ENCODE results near the gene EML4. TPM values are rescaled to one million over a fixed set of nuclear protein-coding genes. Genes with fewer than 3 reads are reported as not detected.

The EML4 gene
- total RNA-seq, 1 experiment from 2014 or later: 107 TPM

DNA sequence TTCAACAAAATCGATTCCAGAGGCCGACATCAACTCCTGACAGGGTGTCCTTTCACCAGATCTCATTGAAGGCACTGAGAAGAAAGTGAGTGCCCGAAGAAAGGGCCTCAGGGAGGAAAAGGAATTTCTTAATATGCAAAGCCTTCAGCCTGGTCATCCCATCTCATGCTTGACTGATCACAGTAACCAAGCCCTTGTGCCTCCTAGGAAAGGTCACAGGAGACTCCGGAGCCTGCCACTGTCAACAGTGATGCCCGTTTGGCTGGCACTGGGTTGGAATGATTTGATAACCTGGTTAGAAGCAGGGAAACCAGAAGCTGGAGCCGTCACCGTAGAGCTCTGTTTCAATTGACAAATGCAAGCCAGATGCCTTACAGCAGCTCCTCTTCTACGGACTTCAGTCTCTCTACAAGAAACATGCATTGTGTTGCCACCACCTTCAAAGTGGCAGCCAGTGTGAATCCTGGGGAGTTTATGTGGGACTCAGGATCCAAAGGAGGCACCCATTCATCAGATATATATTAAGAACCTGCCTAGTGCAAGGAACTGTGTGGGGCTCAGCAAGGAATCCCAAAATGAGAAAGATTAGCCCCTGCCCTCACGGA is 167.3 kb downstream of the EML4 start:
- H3K4me1 ChIP-seq (ENCODE audit: control insufficient read depth, insufficient read depth, low read length): no peaks in the 10 kb centered on the region
- H3K27me3 ChIP-seq (ENCODE audit: control insufficient read depth, insufficient read depth, low read length): no peaks in the 10 kb centered on the region
- no peaks in the 10 kb centered on the region for H3K9me3 ChIP-seq (ENCODE audit: control insufficient read depth, insufficient read depth, low read depth, low read length)
- H3K27ac ChIP-seq (ENCODE audit: low read length): no peak overlapping the region
- H3K4me3 ChIP-seq (ENCODE audit: low read depth in 2 of 2, low read length in 2 of 2): no peak overlapping the region
- TF ChIP-seq, protein P1, sequence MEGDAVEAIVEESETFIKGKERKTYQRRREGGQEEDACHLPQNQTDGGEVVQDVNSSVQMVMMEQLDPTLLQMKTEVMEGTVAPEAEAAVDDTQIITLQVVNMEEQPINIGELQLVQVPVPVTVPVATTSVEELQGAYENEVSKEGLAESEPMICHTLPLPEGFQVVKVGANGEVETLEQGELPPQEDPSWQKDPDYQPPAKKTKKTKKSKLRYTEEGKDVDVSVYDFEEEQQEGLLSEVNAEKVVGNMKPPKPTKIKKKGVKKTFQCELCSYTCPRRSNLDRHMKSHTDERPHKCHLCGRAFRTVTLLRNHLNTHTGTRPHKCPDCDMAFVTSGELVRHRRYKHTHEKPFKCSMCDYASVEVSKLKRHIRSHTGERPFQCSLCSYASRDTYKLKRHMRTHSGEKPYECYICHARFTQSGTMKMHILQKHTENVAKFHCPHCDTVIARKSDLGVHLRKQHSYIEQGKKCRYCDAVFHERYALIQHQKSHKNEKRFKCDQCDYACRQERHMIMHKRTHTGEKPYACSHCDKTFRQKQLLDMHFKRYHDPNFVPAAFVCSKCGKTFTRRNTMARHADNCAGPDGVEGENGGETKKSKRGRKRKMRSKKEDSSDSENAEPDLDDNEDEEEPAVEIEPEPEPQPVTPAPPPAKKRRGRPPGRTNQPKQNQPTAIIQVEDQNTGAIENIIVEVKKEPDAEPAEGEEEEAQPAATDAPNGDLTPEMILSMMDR (IDR thresholded peaks at IDR 0.05): no peak
- TF ChIP-seq TCF7L2 (IDR thresholded peaks at IDR 0.05; ENCODE audit: low read depth, low read length) (no peak), POLR2AphosphoS5 (IDR thresholded peaks at IDR 0.05; ENCODE audit: low read depth, low read length) (no peak), SIN3A (IDR thresholded peaks at IDR 0.05; ENCODE audit: borderline replicate concordance, insufficient read depth, low read depth, low read length) (no peak)
- TF ChIP-seq, protein P2, sequence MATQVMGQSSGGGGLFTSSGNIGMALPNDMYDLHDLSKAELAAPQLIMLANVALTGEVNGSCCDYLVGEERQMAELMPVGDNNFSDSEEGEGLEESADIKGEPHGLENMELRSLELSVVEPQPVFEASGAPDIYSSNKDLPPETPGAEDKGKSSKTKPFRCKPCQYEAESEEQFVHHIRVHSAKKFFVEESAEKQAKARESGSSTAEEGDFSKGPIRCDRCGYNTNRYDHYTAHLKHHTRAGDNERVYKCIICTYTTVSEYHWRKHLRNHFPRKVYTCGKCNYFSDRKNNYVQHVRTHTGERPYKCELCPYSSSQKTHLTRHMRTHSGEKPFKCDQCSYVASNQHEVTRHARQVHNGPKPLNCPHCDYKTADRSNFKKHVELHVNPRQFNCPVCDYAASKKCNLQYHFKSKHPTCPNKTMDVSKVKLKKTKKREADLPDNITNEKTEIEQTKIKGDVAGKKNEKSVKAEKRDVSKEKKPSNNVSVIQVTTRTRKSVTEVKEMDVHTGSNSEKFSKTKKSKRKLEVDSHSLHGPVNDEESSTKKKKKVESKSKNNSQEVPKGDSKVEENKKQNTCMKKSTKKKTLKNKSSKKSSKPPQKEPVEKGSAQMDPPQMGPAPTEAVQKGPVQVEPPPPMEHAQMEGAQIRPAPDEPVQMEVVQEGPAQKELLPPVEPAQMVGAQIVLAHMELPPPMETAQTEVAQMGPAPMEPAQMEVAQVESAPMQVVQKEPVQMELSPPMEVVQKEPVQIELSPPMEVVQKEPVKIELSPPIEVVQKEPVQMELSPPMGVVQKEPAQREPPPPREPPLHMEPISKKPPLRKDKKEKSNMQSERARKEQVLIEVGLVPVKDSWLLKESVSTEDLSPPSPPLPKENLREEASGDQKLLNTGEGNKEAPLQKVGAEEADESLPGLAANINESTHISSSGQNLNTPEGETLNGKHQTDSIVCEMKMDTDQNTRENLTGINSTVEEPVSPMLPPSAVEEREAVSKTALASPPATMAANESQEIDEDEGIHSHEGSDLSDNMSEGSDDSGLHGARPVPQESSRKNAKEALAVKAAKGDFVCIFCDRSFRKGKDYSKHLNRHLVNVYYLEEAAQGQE (IDR thresholded peaks at IDR 0.05; ENCODE audit: insufficient read depth in 1 of 2, low read depth in 2 of 2, low read length in 1 of 2): no peak
- CTCF ChIA-PET: no interaction called here
- peaks cover 15% of the 10 kb centered on the region for H3K36me3 ChIP-seq (ENCODE audit: control insufficient read depth, insufficient read depth, low read length)
- no peak for ATAC-seq
- DNase-seq (ENCODE audit: low read depth, low spot score): no peak
- in situ Hi-C loops (cut with HindIII; ENCODE audit: low pct_unique_long_range_greater_than_20kb, low sequenced_read_pairs) (no loop called here), intact Hi-C loops (cut with micrococcal nuclease; ENCODE audit: unreplicated experiment) (no loop called here)
- POLR2A ChIA-PET: no interaction called here
- no TSS peak for BruUV-seq (replicated peaks)

DNA sequence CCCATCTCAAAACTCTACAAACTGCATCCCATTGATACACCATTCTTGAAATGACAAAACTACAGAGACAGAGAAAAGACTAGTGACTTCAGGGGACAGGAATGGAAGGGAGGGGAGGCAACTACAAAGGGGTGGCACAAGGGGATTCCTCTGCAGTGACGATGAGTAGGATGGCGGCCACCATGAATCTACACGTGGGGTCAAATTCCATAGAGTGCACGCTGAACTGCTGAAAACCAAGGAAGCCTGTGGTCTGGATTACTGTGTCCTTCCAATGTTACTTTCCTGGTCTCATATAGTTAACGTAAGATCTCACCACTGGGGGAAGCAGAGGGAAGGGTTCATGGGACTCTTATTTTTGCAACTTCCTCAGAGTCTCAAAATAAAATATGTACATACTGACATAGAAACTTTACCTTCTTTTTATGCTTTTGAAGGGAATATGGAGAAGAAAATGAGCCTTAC is 168.2 kb downstream of the EML4 start:
- ATAC-seq (no peak), DNase-seq (ENCODE audit: low read depth, low spot score) (no peak)
- in situ Hi-C loops (cut with HindIII; ENCODE audit: low pct_unique_long_range_greater_than_20kb, low sequenced_read_pairs): no loop called here
- peaks cover 6% of the 10 kb centered on the region for H3K4me1 ChIP-seq (ENCODE audit: control insufficient read depth, insufficient read depth, low read length)
- no TSS peak for BruUV-seq (replicated peaks)
- no peak overlapping the region for H3K27ac ChIP-seq (ENCODE audit: low read length)
- ChIA-PET POLR2A (no interaction called here), CTCF (no interaction called here)
- H3K9me3 ChIP-seq (ENCODE audit: control insufficient read depth, insufficient read depth, low read depth, low read length): no peaks in the 10 kb centered on the region
- H3K27me3 ChIP-seq (ENCODE audit: control insufficient read depth, insufficient read depth, low read length): no peaks in the 10 kb centered on the region
- TF ChIP-seq SIN3A (IDR thresholded peaks at IDR 0.05; ENCODE audit: borderline replicate concordance, insufficient read depth, low read depth, low read length): no peak
- no peak for TF ChIP-seq TCF7L2 (IDR thresholded peaks at IDR 0.05; ENCODE audit: low read depth, low read length)
- TF ChIP-seq, protein P1 (IDR thresholded peaks at IDR 0.05): no peak
- 0 out of 2 replicates have a peak, but pooled peaks have one; percentile 30 for TF ChIP-seq POLR2AphosphoS5 (IDR thresholded peaks at IDR 0.05; ENCODE audit: low read depth, low read length)
- H3K36me3 ChIP-seq (ENCODE audit: control insufficient read depth, insufficient read depth, low read length): peaks cover 6% of the 10 kb centered on the region; the same call in 1 of the 2 replicates
- H3K4me3 ChIP-seq (ENCODE audit: low read depth in 2 of 2, low read length in 2 of 2): no peak overlapping the region
- intact Hi-C loops (cut with micrococcal nuclease; ENCODE audit: unreplicated experiment): no loop called here

Measured in Panc1 (cell line).